Stimulated activated CD8-positive, alpha-beta memory T cell treated with anti-CD3 and anti-CD28 coated beads, Interleukin-15, amount 100 ng/mL, for 1 hour (primary cell): ENCODE measurements around the gene DHRS3.

Experiments
- DNase-seq: peaks from one replicate; pipeline ENCODE4 v3.0.0-alpha.2; 2020; ENCODE audit warnings: low read depth

DHRS3 gene

DNA sequence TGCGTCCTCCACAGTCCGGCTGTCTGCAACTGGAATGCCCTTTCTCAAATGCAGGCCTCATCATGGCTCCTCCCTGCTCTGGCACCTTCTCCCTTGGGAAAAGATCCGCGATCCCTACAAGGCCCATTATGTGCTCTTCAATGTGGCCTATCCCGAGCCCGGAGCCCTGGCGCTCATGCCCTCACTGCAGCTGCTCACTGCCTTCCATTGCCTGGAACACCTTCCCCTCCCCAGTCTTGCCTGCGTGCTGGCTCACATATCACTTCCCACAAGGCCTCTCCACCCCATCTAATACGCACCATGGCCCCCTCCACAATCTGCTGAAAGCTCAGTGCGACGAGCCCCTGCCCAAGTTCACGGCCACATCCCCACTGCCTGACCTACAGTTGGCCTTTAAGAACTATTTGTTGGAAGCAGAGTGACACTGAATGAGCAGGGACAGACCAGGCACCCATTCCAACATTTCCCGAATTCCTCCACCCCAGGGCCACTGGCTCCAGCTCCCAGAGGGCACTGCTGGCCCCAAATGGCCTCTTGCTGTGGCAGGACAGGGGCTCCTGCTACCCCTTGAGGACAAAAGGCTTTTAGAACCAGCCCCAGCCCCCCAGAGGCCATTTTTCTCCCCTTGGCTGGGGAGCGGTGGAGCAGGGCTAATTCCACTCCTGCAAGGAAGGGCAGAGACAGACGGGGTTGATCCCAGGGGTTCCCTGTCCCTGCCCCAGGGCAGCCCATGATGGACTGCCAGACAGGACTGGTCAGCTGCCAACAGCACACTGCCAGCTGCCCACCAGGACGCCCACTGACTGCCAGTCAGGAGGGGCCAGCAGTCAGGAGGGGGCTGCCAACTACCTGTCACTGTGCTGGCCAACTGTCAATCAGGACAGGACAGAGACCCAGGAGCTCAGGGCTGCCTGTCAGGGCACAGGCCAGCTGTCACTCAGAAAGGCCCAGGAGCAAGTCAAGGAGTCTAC lies 64.8 kb downstream of the DHRS3 start:
- DNase-seq: no peak

DNA sequence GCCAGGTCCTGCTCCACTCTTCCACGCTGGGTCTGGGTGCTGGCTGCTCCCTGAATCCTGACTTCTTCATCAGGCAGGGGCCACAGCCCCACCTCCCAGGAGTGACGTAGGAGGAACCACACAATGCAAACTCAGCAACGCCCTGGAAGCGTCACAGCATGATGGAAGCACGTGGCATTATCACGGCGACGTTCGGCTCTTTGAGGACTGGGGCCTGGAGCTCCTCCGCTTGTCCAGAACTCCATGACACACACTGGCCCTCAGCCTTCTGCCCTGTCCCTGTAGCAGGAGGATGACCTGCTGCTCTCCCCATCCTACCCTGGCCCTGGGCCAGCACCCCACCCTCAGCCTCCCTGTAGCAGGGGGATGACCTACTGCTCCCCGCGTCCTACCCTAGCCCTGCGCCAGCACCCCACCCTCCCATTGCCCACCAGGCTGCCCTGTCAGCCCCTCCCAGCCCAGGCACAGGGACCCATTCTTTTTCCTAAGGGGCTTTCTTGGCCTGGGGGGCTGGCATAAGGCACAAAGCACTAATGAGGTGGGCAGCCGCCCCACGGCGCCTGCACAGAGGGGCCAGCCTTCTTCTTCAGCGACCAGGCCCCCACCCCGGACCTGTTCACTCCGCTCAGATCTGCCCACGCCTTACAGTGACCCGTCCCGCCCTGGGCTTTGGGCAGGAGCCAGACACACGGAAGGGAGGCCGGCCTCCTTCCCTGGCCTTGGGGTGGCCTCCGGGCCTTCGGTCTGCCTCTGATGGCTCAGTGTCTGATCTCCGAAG lies 65.7 kb downstream of the DHRS3 start:
- DNase-seq: no peak

DNA sequence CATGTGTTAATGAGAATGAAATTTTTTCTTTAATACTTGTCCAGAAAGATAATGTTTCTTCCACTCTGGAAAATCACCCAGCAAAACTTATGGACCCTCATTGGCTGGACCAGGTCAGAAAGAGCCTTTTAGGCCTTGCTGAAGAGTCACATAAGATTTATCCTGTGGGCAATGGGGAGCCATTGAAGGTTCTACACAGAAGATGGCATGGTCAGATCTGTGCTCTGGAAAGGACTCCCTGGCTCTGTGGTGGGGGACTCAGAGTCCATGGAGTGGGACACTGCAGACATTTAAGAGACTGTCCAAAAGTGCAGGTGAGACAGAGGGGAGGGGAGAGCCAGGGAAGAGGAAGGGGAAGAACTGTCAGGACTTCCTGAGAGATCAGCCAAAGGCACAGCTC lies 66.4 kb downstream of the DHRS3 start:
- no peak for DNase-seq

DNA sequence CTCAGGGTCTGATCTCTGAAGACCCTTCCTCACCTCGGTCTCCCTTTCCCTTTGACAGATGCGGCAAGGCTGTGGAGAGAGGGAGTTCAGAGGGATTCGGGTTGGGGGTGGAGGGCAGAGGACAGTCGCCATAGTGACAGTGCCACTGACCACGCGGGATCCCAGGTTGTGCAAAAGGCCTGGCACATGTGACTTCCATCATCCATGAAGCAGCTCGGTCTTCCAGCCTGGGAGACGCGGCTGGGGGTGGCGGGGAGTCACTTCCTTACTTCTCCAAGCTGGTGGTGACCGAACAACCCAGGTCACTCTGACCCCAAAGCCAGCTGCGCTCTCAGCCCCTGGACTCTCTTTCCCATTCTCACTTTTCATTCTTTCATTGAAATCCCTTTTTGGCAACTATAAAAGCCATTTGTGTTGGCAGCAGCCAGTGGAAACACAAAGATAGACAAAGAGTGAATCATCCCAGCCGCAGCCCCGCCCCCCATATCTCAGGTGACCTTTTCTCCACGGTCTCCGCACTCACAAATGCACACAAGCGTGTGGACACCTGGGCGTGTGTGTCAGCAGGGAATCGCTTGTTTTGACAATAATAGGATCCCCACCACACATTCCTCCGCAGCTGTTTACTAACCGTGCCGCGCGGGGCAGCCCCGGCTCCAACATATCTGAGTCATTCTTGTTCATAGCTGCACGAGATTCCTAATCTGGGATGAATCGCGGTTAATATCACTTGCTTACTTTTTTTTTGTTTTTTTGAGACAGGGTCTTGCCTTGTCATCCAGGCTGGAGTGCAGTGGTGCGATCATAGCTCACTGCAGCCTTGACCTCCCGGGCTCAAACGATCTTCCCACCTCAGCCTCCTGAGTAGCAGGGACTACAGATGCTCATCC lies 68.3 kb downstream of the DHRS3 start:
- DNase-seq: no peak

DNA sequence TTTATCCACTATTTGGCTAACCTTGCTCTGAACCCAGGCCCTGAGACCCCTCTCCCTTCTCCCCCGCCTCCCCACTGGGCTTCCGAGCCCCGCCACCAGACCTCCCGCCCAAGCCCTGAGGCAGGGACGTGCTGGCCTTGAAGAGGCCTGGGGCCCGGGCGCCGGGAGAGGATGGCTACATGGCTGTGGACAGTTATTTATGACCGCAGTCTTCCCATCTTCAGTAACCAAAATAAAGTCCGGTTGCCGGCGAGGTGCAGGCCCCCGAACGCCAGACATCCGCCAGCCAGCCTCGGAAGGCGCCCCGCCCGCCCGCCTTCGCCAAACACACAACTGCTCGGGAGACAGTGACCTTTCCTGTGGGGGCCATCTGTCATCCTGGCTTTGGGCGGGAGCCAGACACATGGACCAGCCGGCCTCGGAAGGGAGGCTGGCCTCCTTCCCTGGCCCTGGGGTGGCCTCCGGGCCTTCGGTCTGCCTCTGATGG lies 69.0 kb downstream of the DHRS3 start:
- no peak for DNase-seq

DNA sequence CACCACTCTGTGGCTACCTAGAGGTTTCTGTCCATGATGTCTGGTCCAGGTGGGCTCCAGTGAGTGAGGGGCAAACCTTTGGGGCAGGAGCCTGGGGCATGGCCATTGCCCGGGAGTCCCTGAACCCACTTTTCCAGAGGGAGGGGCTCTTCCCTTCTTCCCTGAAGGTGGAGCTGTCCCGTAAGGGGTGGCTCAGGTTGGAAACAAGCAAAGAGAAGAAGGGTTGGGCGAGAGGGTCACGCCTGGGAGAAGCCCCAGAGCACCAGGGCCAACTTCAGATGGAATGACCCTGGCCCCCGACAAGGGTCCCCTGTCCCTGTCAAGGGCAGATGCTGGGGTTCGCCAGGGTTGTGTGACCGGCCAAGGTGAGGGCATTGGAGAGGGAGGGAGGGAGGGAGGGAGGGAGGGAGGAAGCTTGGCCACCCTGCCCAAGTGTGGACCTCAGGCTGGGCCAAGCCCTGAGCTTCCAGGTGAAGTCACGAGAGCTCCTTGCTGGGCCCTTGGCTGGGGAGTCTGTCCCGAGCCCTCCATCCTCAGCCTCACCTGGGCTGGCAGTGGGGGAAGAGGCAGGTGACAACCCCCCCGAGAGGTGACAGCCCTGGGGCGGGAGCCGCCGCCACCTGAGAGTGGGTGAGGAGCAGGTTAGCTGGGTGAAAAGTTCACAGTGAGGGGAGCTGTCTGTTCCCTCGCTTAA lies 69.6 kb downstream of the DHRS3 start:
- DNase-seq: no peak

DNA sequence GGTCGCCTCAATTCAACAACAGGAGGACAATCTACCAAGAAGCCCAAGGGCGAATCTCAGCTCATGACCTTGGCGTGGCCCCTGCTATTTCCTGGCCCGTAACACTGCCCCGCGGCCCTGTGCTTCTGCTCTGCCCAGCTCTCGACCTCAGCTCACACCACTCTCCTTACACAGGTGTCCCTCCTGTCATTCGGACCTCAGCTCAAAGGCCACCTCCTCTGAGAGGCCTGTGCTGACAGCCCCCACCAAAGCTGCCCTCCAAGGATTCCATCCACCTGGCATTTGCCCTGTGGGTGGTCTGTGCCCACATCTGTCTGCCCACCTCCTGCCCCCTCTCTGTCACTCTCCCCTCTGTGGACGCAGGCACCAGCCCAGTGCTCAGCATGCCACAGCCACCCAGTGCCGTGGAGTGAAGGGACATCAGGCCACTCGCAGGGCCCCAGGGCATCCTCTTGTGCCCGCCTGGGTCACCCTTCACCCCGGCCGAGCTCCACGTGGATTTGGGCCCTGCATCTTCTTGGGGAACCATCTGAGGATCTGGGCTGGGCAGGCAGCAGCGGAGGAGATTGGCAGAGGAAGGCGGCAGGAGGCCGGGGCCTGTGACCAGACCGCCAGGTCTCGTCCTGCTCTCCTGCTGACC lies 70.3 kb downstream of the DHRS3 start:
- DNase-seq: no peak

DNA sequence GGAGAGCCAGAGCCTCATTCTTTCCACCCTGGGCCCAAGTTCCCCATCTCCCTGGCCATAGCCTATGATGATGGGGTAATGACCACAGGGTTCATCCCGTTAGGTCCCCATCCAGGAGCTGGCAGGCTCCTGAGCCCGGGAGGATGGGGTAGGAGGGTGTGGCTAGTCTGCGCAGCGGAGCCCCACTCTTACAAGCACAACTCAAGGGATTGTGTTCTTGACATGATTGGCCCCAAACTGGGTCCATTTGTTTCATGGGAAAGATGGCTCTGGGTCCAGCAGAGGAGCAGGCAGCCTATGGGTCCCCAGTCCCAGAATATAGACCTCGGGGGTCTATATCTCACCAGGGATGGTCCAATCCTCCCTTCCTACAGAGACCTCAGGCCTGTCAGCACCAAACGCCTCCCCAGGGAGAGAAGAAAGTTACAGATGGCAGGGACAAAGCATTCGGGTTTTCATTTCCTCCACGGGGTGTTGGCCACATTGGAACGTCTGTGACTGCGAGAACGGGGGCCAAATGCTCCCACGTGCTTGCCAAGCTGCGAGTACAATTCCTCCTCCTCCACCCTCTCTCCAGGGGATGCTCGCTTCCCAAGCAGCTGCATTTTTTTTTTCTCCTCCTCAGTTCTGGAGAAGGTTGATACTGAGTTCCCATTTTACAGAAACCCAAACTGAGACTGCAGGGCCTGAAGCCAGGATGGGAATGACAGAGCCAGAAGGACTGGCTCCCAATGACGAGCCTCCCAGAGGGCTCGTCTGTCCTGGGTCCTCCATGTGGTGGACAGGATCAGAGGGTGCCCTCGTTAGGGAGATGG lies 71.0 kb downstream of the DHRS3 start:
- DNase-seq: no peak

DNA sequence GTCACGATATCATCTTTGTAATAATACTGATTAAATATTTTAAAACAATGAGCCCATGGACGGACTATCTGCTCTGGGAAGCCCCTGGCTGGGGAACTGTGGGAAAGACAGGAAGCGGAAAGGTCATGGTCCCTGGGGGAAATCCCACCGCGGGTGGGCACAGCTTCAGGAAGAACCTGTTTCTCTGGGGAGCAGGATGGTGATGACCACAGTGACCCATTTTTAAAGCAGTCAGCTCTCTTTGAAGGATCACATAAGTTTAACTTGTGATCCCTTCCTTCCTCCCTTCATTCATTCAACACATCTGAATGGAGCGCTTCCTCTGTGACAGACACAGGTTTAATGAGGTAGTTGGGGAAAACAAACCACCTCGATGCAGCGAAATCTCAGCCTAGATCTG lies 73.0 kb downstream of the DHRS3 start:
- DNase-seq: no peak

DNA sequence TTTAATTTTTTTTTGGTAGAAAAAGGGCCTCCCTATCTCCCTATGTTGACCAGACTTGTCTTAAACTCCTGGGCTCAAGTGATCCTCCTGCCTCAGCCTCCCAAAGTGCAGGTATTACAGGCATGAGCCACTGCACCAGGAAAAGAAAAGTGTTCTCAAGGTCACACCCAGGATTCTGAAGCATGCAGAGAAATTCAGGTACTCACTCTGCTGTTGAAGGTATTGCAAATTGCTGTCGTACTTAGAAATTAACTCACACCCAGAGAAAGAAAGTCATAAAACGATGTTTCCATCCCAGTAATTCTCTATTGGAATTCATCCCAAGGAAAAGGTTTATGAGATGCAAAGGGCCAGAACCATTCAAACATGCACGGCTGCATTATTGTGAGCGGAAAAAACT lies 73.7 kb downstream of the DHRS3 start:
- DNase-seq: no peak

DNA sequence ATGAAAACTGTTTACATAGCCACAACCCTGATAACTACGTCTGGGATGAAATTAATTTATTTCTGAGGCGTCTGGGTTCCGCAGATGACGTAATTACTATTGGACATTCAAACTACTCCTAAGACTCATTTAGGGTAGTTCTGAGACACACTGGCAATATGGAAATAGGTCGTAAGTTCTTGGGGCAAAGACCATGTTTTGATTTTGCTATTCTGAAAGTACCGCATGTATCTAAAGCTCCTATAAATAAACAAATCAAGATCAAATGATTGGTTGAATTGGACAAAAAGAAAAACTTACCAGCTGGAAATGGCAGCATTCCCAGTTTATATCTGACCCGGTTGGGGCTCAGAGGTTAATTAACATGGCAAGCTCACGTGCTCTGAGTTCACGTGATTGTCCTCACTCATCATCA lies 74.3 kb downstream of the DHRS3 start:
- no peak for DNase-seq

DNA sequence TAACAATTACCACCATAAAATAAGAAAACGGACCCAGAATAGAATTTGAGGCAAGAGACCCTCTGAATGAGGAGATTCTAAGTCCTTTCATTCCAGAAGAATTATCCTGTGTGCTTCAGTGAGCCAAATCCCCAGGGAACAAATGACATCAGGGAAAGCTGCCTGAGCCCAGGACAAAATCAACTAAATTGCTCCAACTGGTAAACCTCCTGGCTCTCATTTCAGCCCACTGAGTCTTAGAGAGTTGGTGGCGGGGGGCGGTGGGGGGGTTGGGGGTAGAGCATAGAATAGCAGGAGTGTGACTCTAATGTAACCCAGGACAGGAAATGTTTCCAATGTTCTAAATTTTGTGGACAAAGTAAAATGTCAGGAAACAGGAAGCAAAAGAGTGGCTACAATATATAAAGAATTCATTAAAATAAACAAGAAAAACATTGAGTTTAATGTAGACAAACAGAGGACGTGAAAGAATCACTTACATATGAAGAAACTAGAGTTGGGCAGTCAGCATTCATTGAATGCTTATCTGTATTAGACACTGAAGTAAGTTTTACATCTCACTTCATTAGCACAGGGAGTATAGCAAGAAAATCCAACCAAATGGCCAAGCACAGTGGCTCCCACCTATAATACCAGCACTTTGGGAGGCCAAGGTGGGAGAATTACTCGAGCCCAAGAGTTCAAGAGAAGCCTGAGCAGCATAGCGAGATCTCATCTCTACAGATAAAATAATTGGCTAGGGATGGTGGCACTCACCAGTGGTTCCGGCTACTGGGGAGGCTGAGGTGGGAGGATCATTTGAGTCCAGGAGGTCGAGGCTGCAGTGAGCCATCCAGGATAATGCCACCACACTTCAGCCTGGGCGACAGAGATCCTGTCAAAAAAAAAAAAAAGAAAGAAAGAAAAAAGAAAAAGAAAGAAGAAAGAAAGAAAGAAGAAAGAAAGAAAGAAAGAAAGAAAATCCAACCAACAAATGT lies 75.1 kb downstream of the DHRS3 start:
- no peak for DNase-seq

DNA sequence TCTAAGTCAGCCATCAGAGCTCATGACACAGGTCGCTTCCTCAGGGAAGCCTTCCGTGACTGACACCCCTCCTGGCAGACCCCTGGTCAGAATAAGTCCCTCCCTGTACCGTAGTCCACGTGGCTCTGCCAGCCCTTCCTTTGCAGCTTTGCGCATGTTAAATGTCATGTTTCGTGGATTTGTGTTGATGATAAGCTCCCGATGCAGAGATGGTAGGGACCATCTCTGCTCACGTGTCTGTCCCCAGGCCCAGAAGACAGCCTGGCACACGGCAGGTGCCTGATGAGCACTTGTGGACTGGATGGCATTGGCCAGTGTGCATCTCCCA lies 75.9 kb downstream of the DHRS3 start:
- no peak for DNase-seq

DNA sequence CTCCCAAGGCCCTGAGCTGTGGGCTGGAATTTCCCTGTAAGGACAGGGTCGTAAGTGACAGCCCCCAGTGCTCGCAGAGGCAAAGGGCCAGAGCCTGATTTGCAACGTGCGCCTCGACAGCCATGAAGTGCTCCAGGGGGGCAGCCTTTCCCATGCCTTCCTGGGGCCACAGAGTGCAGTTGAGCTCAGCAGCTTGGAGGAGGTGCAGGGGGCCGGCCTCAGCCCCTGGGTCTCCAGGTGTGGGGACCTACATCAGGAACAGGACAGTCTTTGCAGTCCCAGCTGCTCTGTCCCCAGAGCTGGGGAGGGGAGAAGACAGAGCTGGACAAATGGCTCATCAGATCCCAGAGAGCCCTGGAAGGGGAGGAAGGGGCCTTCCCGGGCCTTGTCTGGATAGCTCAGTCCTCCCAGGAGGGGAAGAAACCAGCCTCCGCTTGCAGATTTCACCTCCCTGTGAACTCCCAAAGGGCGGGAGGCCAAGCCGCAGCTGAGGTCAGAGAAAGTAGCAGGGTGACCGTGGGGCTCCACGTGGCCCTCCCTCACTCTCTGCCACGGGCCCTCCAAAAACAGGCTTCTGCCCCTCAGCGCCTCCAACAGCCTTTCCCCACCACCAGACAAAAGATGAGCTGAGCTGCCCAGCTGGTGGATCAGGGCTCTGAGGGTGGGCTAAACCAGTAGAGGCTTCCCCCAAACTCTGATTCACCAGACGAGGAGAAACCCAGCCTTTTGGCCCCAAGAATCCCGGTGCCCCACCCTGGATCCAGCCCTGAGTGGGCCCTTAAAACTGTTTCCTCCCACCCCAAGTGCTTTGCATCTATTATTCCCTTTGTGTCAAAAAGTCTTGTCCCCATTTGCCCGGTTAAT lies 76.5 kb downstream of the DHRS3 start:
- no peak for DNase-seq

DNA sequence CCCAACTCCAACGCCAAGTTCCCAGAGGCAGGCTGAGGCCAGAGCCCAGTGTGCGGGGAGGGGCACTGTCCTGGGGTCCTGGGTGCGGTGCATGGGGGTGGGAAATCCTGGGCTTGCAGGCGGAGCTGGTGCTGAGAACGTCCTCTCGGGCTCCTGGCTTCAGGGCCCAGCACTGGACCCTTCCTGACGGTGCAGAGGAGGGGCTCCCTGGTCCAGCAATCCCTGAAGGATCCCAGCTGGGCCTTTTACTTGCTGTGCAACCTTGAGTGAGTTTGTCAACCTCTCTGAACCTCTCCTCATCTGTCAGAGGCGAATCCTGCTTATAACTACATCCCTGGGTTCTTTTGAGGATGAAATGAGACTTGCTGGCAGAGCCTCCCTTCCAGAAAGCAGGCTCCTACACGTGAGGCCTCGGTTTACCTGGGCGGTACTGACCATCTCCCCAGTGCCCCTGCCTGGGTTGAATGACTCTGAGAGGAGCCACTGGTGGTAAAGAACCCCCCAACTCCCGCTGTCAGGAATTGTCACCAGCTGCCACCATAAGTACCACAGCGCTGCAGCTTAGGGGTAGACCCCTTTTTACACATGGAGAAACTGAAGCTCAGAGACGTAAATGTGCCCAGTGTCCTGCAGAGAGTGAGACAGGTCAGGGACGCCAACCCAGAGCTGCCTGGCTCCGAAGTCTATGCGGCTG lies 77.3 kb downstream of the DHRS3 start:
- no peak for DNase-seq

DNA sequence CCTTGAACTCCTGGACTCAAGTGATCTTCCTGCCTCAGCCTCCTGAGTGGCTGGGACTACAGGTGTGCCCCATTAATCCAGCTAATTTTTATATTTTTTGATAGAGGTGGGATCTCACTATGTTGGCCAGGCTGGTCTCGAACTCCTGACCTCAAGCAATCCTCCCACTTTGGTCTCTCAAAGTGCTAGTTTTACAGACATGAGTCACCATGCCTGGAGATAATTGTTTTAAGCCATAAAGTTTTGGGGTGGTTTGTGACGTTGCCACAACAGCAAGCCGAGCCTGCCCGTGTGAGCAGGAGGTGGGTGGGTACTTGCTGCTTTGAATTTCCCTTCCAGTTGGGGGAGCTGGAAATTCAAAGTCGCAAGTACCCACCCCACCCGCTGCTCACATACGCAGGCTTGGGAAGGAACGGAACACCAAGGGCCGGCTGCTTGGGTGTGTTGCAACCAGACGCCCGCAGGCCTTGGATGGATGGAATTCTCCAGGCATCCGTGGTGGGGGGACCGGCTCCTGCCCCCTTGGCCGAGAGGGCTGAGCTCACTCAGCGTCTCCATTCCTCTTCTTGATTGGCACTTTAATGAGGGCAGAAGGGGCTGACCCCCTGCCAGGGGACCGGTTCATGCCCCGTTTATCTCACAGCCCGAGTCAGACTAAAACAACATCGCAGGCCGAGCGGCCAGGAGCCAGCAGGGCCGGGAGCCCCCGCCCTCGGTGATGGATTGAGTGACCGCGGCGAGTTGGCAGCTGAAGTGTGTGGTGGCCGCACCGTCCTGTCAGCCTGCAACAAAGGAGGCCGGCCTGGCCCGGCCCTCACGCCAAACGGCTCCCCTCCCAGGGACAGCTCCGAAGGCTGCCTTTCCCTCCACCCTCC lies 78.1 kb downstream of the DHRS3 start:
- no peak for DNase-seq
